Coronary artery (tissue), 2 donors: ENCODE results near the gene GREM1.

Experiments used
- DNase-seq: peaks from one replicate; pipeline ENCODE4 v3.0.0-alpha.2; 2017; ENCODE audit warnings: low spot score
- H3K27ac ChIP-seq, 2 donors: fragments of 200-600 bp; sonication (generic); one replicate each; pipeline ENCODE4 v1.5.1; 2016 to 2019
- H3K4me3 ChIP-seq: fragments of 200-600 bp; sonication (generic); 2 replicates; pipeline ENCODE4 v1.5.1; 2016; ENCODE audit warnings: mild to moderate bottlenecking, moderate library complexity
- CTCF ChIP-seq: fragments of 200-600 bp; sonication (generic); IDR thresholded peaks from one replicate; pipeline ENCODE4 v1.5.1; 2019; ENCODE audit warnings: antibody characterized with exemption

Gene GREM1

GRCh38 chr15:32763295-32763694 lies 45.5 kb downstream of the GREM1 start:
- TF ChIP-seq CTCF = no peak
- no peak overlapping the region for H3K27ac ChIP-seq
- no peak for DNase-seq
- H3K4me3 ChIP-seq = no peak overlapping the region

- no peak for TF ChIP-seq CTCF
- Histone ChIP-seq H3K27ac (no peak overlapping the region), H3K4me3 (no peak overlapping the region)
- no peak for DNase-seq
These were observed 47.4 kb downstream of the GREM1 start for GRCh38 chr15:32765236-32765635.

- Histone ChIP-seq H3K27ac (no peak overlapping the region), H3K4me3 (no peak overlapping the region)
- TF ChIP-seq CTCF = no peak
- DNase-seq = no peak
These were observed 48.3 kb downstream of the GREM1 start for GRCh38 chr15:32766101-32766500.

GRCh38 chr15:32767236-32767635 lies 49.4 kb downstream of the GREM1 start:
- TF ChIP-seq CTCF = no peak
- H3K27ac ChIP-seq = no peak overlapping the region
- H3K4me3 ChIP-seq = no peak overlapping the region
- no peak for DNase-seq

GRCh38 chr15:32774022-32774421 lies 56.2 kb downstream of the GREM1 start:
- TF ChIP-seq CTCF = no peak
- no peak overlapping the region for H3K4me3 ChIP-seq
- H3K27ac ChIP-seq = no peak overlapping the region
- no peak for DNase-seq

- H3K4me3 ChIP-seq = no peak overlapping the region
- DNase-seq = no peak
- no peak for TF ChIP-seq CTCF
- no peak overlapping the region for H3K27ac ChIP-seq
These were observed 57.3 kb downstream of the GREM1 start for GRCh38 chr15:32775103-32775502.

GRCh38 chr15:32778391-32779176 lies 60.8 kb downstream of the GREM1 start:
- Histone ChIP-seq H3K27ac (no peak overlapping the region), H3K4me3 (no peak overlapping the region)
- no peak for TF ChIP-seq CTCF
- no peak for DNase-seq
